Suprapubic skin (tissue), 3 donors: ENCODE results near the gene PDE9A.

Experiments
- EP300 ChIP-seq: sonication (generic); formaldehyde crosslinking; IDR thresholded peaks from one replicate; pipeline ENCODE4 v1.6.1; 2017; ENCODE audit warnings: antibody characterized with exemption
- POLR2A ChIP-seq, 2 donors: fragments of 450-650 bp; IDR thresholded peaks; one replicate each; pipeline ENCODE4 v1.6.1; 2017; ENCODE audit warnings: antibody characterized with exemption in 2 of 2, mild to moderate bottlenecking in 2 of 2, moderate library complexity in 2 of 2
- TF ChIP-seq, protein P1 (sequence below), 2 donors: fragments of 200-600 bp in 1 of 2; fragments of 450-650 bp in 1 of 2; sonication (generic) in 1 of 2; IDR thresholded peaks; one replicate each; pipeline ENCODE4 v1.5.1; 2016 to 2019; ENCODE audit warnings: antibody characterized with exemption in 2 of 2, mild to moderate bottlenecking in 1 of 2, moderate library complexity in 1 of 2

DNA sequence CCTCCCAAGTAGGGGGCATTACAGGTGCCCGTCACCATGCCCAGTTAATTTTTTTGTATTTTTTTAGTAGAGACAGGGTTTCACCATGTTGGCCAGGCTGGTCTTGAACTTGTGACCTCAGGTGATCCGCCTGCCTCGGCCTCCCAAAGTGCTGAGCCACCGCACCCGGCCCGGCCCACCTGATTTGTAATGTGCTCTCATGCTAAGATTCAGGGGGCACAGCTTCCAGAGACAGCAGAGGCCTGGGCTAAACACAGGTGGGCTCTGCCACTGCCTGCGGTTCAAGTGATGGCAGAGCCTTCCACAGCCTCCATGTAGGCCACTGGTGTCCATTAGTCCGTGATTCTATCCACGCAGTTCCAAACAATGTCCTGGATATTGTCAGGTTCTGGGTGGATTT is 98.4 kb downstream of the PDE9A start:
- TF ChIP-seq, protein P1, sequence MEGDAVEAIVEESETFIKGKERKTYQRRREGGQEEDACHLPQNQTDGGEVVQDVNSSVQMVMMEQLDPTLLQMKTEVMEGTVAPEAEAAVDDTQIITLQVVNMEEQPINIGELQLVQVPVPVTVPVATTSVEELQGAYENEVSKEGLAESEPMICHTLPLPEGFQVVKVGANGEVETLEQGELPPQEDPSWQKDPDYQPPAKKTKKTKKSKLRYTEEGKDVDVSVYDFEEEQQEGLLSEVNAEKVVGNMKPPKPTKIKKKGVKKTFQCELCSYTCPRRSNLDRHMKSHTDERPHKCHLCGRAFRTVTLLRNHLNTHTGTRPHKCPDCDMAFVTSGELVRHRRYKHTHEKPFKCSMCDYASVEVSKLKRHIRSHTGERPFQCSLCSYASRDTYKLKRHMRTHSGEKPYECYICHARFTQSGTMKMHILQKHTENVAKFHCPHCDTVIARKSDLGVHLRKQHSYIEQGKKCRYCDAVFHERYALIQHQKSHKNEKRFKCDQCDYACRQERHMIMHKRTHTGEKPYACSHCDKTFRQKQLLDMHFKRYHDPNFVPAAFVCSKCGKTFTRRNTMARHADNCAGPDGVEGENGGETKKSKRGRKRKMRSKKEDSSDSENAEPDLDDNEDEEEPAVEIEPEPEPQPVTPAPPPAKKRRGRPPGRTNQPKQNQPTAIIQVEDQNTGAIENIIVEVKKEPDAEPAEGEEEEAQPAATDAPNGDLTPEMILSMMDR (IDR thresholded peaks at IDR 0.05): no peak
- TF ChIP-seq EP300: no peak
- TF ChIP-seq POLR2A (IDR thresholded peaks at IDR 0.05): no peak
